HG03378 (cell line): ENCODE results near the gene ATF6B.
"Not testable (repeated sequence)": the region's sequence is repeated elsewhere in the genome, so short reads cannot be mapped to it uniquely, and the experiment has no call there.

ENCODE experiments used
- ATAC-seq: cut with Tn5 transposase; IDR thresholded peaks from one replicate; pipeline ENCODE4 v1.9.1; 2021; ENCODE audit warnings: mild to moderate bottlenecking, moderate library complexity; ENCODE audit not compliant: unreplicated experiment

The ATF6B gene

DNA sequence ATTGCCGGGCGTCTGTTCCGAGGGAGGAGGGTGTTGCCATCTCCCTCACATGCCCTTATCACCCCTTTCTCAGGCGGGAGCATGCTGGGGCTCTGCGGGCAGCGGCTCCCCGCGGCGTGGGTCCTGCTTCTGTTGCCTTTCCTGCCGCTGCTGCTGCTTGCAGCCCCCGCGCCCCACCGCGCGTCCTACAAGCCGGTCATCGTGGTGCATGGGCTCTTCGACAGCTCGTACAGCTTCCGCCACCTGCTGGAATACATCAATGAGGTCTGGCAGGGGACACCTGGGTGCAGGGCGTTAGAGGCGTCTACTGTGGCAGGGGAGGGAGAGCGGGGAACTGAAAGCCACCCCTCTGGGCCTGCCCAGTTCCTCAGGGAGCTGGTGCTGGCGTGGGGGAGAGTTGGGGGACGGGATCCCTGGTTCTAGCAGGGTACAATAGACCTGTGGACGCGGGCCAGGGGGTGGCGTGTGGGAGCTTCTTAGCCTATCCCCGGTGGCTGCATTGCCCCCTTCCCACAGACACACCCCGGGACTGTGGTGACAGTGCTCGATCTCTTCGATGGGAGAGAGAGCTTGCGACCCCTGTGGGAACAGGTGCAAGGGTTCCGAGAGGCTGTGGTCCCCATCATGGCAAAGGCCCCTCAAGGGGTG, 26.6 kb upstream of the ATF6B start:
- ATAC-seq: no peak

DNA sequence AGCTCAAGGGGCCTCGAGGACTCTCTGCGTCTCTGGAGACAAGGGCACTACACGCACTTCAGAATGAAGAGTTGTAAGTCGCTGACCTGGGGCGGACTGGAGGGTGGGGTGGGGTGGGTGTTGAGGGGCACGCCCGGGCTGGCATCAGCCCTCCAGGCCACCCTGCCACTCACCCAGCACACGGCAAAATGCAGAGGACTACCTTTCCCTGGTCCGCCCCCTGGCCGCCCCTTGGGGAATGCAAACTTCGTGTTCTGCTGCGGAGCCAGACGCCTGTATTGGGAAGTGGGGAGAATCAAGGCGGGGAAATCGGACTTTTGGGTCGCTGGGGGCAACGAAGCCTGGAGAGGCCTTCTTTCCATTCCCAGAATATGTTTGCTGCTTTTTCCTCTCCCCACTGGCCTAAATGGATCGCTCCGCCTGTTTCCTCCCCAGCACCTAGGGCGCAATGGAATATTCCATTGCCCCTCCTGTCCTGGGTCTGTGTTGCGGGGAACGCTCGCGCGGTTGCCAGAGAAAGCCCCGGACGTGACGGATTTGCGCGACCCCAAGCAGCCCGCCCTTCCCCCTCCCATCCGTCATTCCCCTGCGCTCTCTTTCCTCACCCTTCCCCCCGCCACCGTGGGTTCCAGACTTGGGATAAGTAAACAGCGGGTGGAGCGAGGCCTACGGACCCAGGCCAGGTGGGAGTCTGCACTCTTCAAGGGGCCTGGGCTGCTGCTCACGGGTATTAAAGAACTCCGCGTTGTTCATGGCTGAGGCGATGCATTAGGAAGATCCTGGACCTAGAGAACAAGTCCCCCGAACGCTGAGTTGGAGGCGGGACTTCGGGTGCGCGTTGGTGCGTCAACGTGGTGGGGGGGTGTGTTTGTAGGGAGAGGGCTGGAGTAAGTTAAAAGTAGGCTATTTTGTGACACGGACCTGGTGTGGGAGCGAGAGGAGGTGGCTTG, 25.8 kb upstream of the ATF6B start, which contains the start of gene PPT2:
Gene PPT2 (plus strand): TSS at position 578 of the 950 bp plus-strand sequence. CDS start 454 bp downstream, outside the sequence.
- ATAC-seq: no peak

GRCh38 chr6:32152769-32153563, 24.9 kb upstream of the ATF6B start:
- ATAC-seq: no peak

- ATAC-seq: no peak
These were observed 24.1 kb upstream of the ATF6B start, which contains the start of gene PRRT1 for GRCh38 chr6:32151863-32152768. PRRT1 (minus strand) TSS chr6:32151939; CDS start chr6:32151827, 112 bp downstream.

DNA sequence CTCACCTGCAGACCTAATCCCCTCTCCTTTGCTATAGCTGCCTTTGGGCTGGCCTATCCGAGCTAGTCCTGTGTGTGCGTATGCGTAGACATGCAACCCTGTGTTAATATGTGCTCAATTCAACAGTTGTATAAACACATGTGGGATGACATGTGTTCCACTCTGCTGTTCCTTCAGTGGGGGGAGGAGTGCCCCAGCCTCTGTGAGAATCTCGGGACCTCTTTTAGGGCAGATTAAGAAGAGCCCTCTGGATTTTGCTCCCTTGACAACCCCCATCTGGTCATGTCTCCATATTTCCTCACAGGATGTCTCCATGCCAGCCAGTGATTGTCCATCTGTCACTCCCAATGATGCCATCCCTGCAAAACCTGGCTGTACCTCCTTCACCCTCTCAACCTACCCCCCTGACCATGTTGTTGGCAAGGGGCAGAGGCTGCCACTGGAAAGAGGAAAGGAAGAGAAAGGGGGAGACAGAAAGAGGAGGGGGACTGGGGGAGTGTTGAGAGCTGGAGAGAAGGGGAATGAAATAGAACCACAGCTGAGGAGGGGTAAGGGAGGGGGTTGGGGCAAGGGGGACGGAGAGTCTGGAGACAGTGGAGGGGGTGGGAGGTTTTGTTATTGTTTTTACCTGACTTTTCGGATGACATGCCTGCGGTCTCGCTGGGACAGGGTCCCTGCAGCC, 23.3 kb upstream of the ATF6B start:
- ATAC-seq: no peak

GRCh38 chr6:32149932-32150870, 22.2 kb upstream of the ATF6B start:
- ATAC-seq: no peak

GRCh38 chr6:32149092-32149755, 21.2 kb upstream of the ATF6B start:
- ATAC-seq: no peak

DNA sequence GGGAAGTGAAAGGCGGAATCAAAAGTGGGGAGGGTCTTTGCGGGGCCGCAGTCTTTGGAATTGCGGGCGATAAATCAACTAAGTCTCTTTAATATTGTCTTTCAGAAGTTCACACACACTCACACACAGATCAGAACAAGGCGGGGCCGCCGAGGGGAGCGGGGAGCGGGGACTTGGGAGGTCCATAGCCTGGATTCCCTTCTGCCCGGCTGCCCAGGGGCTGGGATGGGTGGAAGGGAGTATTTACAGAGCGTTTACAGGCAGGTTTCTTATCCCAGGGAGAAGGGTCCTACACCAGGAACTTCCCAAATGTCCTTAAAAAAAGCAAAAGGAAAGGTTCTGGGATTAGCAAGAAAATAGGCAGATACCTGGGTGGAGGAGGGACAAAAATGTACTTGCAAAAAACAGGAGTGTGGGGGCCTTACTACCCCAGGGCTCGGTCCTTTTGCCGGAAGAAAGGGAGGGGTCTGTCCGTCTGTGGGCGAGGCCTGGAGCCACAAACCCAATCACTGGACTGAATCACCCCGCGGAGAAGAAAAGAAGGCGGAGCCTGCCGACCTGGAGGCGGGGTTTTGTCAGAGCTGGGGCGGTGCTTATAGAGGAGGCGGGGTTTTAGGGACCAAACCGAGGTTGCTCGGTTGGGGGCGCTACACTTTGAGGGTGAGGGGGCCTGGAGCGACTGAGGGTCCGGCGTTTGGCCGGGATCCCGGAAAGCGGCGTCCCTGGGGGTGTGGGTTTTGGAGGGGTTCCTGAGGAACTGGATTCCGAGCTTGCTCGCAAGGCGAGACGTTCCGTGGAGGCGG, 20.4 kb upstream of the ATF6B start:
- ATAC-seq: no peak

DNA sequence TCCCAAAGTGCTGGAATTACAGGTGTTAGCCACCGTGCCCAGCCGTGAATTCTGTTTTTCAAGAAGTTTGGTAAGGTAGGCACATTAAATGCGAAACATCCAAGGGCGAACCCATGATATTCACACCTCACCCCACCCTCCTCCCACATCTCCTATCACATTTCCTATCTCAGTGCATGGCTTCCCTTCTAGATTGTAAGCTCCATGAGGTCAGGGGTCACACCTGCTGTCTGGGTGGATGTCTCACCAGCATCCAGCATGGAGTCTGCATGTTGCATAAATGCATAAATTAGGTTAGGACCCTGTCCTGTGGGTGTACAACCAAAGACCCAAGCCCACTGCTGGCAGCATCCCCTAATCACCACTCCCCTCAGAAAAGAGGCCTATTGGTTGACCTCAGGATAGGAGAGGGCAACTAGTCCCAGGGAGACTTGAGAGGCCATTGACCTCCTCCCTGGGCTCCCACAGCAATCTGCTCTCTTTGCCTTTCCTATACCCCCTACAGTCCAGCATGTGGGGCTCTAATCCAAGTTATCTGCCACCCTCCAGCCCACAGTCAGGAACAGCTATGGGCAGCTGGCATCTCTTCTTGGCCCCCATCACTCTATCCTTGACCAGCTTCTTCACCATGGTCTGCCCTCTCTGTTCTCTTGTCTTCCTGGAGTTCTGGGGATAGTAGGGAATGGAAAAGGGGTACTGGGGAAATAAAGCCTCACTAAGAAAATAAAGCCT, 19.5 kb upstream of the ATF6B start:
- no peak for ATAC-seq

GRCh38 chr6:32146687-32147086, 18.6 kb upstream of the ATF6B start:
- no peak for ATAC-seq

- no peak for ATAC-seq
These were observed 18.2 kb upstream of the ATF6B start for GRCh38 chr6:32146287-32146686.

DNA sequence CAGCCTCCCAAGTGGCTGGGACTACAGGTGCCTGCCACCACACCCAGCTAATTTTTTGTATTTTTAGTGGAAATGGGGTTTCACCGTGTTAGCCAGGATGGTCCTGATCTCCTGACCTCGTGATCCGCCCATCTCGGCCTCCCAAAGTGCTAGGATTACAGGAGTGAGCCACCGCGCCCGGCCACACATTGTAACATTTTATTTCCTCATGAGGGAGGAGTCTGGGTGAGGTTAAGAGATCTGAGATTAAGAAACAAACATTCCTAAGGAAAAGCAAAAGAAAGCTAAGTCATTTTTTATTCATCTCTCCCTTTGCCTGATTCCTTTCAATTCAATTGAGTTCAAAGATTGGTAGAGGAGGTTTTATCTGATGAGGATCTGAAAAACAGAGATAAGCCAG, 16.2 kb upstream of the ATF6B start:
- not testable (repeated sequence) for ATAC-seq

- ATAC-seq: no peak
These were observed 12.5 kb upstream of the ATF6B start for GRCh38 chr6:32140420-32141046.

GRCh38 chr6:32139590-32139989, 11.5 kb upstream of the ATF6B start:
- ATAC-seq: no peak

GRCh38 chr6:32137454-32137853, 9.4 kb upstream of the ATF6B start:
- no peak for ATAC-seq

DNA sequence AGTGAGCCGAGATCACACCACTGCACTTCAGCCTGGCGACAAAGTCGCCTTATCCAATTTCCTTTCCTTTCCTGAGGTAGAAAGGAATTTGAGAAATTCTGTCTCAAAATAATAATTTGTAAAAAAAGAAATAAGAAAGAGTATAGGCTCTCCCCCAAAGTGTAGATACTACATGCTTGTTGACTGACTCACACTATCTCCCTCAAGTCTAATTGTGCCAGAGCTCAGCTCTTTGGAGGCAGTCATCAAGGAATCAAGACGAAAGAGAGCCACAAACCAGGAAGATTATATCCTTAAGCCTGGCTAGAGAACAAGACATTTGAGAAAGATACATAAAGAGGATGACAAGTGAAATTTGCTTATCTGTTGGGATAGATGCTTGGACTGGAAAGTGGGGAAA, 5.7 kb upstream of the ATF6B start:
- no peak for ATAC-seq
